SK-N-SH (cell line): ENCODE measurements around the gene CEP290. TPM values are rescaled to one million over a fixed set of nuclear protein-coding genes. Genes with fewer than 3 reads are reported as not detected.
A peak's percentile ranks its signal among the peaks of the same experiment; 100 is the strongest.

ENCODE experiments used
- CTCF ChIA-PET: fragments of 300-600, 350-600 bp; formaldehyde crosslinking; extraction: SDS; loops from one replicate; lab custom pipeline; 2021; lab: Yijun Ruan, JAX
- POLR2A ChIA-PET: fragments of 350-600 bp; sonication (Branson Sonifier 250); formaldehyde crosslinking; extraction: SDS; loops from one replicate; lab custom pipeline; 2020; ENCODE audit warnings: antibody characterized with exemption, inconsistent platforms; lab: Yijun Ruan, JAX
- DNase-seq: peaks from one replicate; pipeline ENCODE4 v3.0.0; 2012
- H2AFZ ChIP-seq: fragments of 200-600 bp; sonication (generic); 2 replicates; pipeline ENCODE4 v1.8.1; 2016; ENCODE audit warnings: antibody characterized with exemption, mild to moderate bottlenecking, low read depth
- H3F3A ChIP-seq: fragments of 200-600 bp; sonication (generic); replicated peaks from 2 replicates; pipeline ENCODE3; 2016; ENCODE audit warnings: antibody characterized with exemption, mild to moderate bottlenecking; ENCODE audit not compliant: insufficient read depth
- H3K27ac ChIP-seq, 2 experiments: fragments of 200-500 bp in 1 of 2; fragments of 200-600 bp in 1 of 2; sonication (Bioruptor generic) in 1 of 2; sonication (generic), shearing (Covaris generic) in 1 of 2; 2 replicates each; pipeline versions ENCODE4 v1.5.1 to v1.6.1; 2014 to 2016; ENCODE audit warnings: low read depth in 2 of 2, inconsistent platforms in 1 of 2, low read length in 1 of 2, mild to moderate bottlenecking in 1 of 2, mixed read lengths in 1 of 2
- H3K27me3 ChIP-seq: fragments of 200-600 bp; sonication (generic), shearing (Covaris generic); 2 replicates; pipeline ENCODE4 v1.6.1; 2016; ENCODE audit warnings: mixed run types; ENCODE audit not compliant: insufficient read depth
- H3K36me3 ChIP-seq, 2 experiments: fragments of 200-500 bp in 1 of 2; fragments of 200-600 bp in 1 of 2; sonication (Bioruptor generic) in 1 of 2; sonication (generic) in 1 of 2; replicated peaks in 1 of 2; 2 replicates each; pipeline versions ENCODE3 to v1.5.1; 2014 to 2016; ENCODE audit warnings: low read length in 1 of 2, mild to moderate bottlenecking in 1 of 2; ENCODE audit not compliant: insufficient read depth in 2 of 2, control insufficient read depth in 1 of 2
- H3K4me1 ChIP-seq, 2 experiments: fragments of 200-500 bp in 1 of 2; fragments of 200-600 bp in 1 of 2; sonication (Bioruptor generic) in 1 of 2; sonication (generic), shearing (Covaris generic) in 1 of 2; 2 replicates each; pipeline versions ENCODE4 v1.5.1 to v1.6.1; 2014 to 2016; ENCODE audit warnings: low read depth in 1 of 2, low read length in 1 of 2, mixed run types in 1 of 2; ENCODE audit not compliant: insufficient read depth in 2 of 2, control insufficient read depth in 1 of 2
- H3K4me2 ChIP-seq: fragments of 200-600 bp; sonication (generic), shearing (Covaris generic); 2 replicates; pipeline ENCODE4 v1.6.1; 2017; ENCODE audit warnings: mixed run types
- H3K4me3 ChIP-seq, 2 experiments: fragments of 200-500 bp in 1 of 2; fragments of 200-600 bp in 1 of 2; sonication (Bioruptor generic) in 1 of 2; sonication (generic), shearing (Covaris generic) in 1 of 2; 2 replicates each; pipeline versions ENCODE4 v1.5.1 to v1.8.1; 2014 to 2016; ENCODE audit warnings: low read depth in 2 of 2, inconsistent platforms in 1 of 2, low read length in 1 of 2, mild to moderate bottlenecking in 1 of 2, mixed read lengths in 1 of 2, moderate library complexity in 1 of 2
- H3K79me2 ChIP-seq: fragments of 200-600 bp; sonication (generic); 2 replicates; pipeline ENCODE4 v1.8.1; 2017; ENCODE audit warnings: mild to moderate bottlenecking; ENCODE audit not compliant: insufficient read depth
- H3K9ac ChIP-seq: fragments of 200-600 bp; sonication (generic); 2 replicates; pipeline ENCODE4 v1.6.1; 2017; ENCODE audit warnings: mixed run types
- H3K9me2 ChIP-seq: fragments of 200-600 bp; sonication (generic); 2 replicates; pipeline ENCODE4 v1.6.1; 2017; ENCODE audit warnings: mixed run types
- H3K9me3 ChIP-seq: fragments of 200-600 bp; sonication (generic); 2 replicates; pipeline ENCODE4 v1.6.1; 2017; ENCODE audit warnings: mixed run types, mild to moderate bottlenecking, moderate library complexity
- H4K20me1 ChIP-seq: fragments of 200-600 bp; sonication (generic); 2 replicates; pipeline ENCODE4 v1.6.1; 2017; ENCODE audit warnings: mild to moderate bottlenecking, mixed run types; ENCODE audit not compliant: insufficient read depth
- CHD2 ChIP-seq: fragments of 150-350 bp; IDR thresholded peaks from 2 replicates; pipeline ENCODE4 v1.6.1; 2018; ENCODE audit warnings: low read length; ENCODE audit not compliant: partially characterized antibody
- FOSL2 ChIP-seq: IDR thresholded peaks from 2 replicates; pipeline ENCODE4 v1.4.0; 2012; ENCODE audit warnings: low read depth, mild to moderate bottlenecking, moderate library complexity, borderline replicate concordance
- JUND ChIP-seq: IDR thresholded peaks from 2 replicates; pipeline ENCODE4 v1.4.0; 2012
- MEF2A ChIP-seq: IDR thresholded peaks from 2 replicates; pipeline ENCODE4 v1.4.0; 2012; ENCODE audit warnings: low read depth, borderline replicate concordance
- MXI1 ChIP-seq: IDR thresholded peaks from 2 replicates; pipeline ENCODE4 v1.6.1; 2012; ENCODE audit warnings: mild to moderate bottlenecking, low read depth, low read length, improper control_type of control experiment
- RAD21 ChIP-seq: IDR thresholded peaks from 2 replicates; pipeline ENCODE4 v1.6.1; 2012; ENCODE audit warnings: mild to moderate bottlenecking, low read length
- SIN3A ChIP-seq: IDR thresholded peaks from 2 replicates; pipeline ENCODE4 v1.6.1; 2012; ENCODE audit warnings: low read depth, mild to moderate bottlenecking, low read length, moderate library complexity, borderline replicate concordance
- SMC3 ChIP-seq: IDR thresholded peaks from 2 replicates; pipeline ENCODE4 v1.6.1; 2012; ENCODE audit warnings: low read depth, low read length, improper control_type of control experiment
- TCF12 ChIP-seq: IDR thresholded peaks from 2 replicates; pipeline ENCODE4 v1.4.0; 2012
- TEAD4 ChIP-seq: IDR thresholded peaks from 2 replicates; pipeline ENCODE4 v1.4.0; 2012; ENCODE audit warnings: mild to moderate bottlenecking, borderline replicate concordance; ENCODE audit not compliant: insufficient read depth
- WGBS: methylation state at CpG from one replicate; pipeline ENCODE4 v1.1.6; 2017; ENCODE audit warnings: low lambda C conversion rate; 5-methylcytosine and 5-hydroxymethylcytosine counted together
- polyA plus RNA-seq, 3 experiments: library from polyadenylated mRNA; depleted of rRNA; stranded (reverse); fragments of >200 nt; gene quantifications; 2 replicates each; pipeline ENCODE4 v1.2.3, GENCODE V29; 2012
- TF ChIP-seq, protein P1 (sequence below): fragments of 150-350 bp; IDR thresholded peaks from 2 replicates; pipeline ENCODE4 v1.6.1; 2016; ENCODE audit warnings: mild to moderate bottlenecking, low read depth, low read length
- TF ChIP-seq, protein P2 (sequence below): fragments of 200-600 bp; sonication (generic); IDR thresholded peaks from 2 replicates; pipeline ENCODE4 v1.6.1; 2017; ENCODE audit warnings: antibody characterized with exemption, mild to moderate bottlenecking, moderate library complexity
- TF ChIP-seq, protein P3 (sequence below): IDR thresholded peaks from 2 replicates; pipeline ENCODE4 v1.4.0; 2012; ENCODE audit warnings: low read depth, borderline replicate concordance

CEP290 gene
- polyA plus RNA-seq, 1 of the 3 experiments (the other 2 are of a cell fraction) = 8.9 TPM

DNA sequence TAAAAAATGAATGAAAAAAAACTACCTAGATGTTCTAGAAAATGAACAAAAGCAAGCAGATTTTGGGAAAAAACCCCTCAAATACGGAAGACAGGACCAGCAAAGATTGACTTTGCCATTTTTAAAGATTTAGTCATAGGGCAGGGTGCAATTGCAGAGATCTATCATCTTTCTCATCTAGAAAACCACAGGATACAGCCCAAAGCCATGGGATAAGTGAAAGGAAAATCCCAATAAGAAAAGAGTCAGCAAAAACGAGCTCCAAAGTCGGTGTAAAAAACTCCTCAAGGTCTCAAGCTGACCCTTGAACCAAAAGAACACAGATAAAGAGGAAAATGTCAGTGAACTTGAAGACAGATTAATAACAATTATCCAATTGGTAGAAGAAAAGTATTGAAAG is 28.0 kb downstream of the CEP290 start:
- Histone ChIP-seq H3K27ac (peak overlapping the region in 1 of 2 experiments; percentile 60; a peak in 2 of 4 replicates), H3K9ac (no peak overlapping the region)
- CTCF ChIA-PET = no interaction called here
- TF ChIP-seq FOSL2 = peak; percentile 20; the same call in 1 of the 2 replicates
- TF ChIP-seq, protein P1, sequence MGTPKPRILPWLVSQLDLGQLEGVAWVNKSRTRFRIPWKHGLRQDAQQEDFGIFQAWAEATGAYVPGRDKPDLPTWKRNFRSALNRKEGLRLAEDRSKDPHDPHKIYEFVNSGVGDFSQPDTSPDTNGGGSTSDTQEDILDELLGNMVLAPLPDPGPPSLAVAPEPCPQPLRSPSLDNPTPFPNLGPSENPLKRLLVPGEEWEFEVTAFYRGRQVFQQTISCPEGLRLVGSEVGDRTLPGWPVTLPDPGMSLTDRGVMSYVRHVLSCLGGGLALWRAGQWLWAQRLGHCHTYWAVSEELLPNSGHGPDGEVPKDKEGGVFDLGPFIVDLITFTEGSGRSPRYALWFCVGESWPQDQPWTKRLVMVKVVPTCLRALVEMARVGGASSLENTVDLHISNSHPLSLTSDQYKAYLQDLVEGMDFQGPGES = no peak
- TF ChIP-seq, all 33 proteins: peak for 1
- H3K79me2 ChIP-seq = no peaks in the 10 kb centered on the region
- no peak overlapping the region for H3K4me2 ChIP-seq
- H3K9me3 ChIP-seq = no peaks in the 10 kb centered on the region
- no peaks in the 10 kb centered on the region for H3K9me2 ChIP-seq
- DNase-seq = no peak
- no peaks in the 10 kb centered on the region for H3K27me3 ChIP-seq
- no peaks in the 10 kb centered on the region; a peak in 1 of 4 replicates for H3K4me1 ChIP-seq
- no peak overlapping the region for H2AFZ ChIP-seq
- peaks cover 53 to 80% of the 10 kb centered on the region in 2 experiments for H3K36me3 ChIP-seq
- POLR2A ChIA-PET = no interaction called here
- no peaks in the 10 kb centered on the region for H3F3A ChIP-seq
- H4K20me1 ChIP-seq = no peaks in the 10 kb centered on the region
- 46% methylated on average over 3 of the region's 3 CpGs for WGBS
- no peak overlapping the region for H3K4me3 ChIP-seq

DNA sequence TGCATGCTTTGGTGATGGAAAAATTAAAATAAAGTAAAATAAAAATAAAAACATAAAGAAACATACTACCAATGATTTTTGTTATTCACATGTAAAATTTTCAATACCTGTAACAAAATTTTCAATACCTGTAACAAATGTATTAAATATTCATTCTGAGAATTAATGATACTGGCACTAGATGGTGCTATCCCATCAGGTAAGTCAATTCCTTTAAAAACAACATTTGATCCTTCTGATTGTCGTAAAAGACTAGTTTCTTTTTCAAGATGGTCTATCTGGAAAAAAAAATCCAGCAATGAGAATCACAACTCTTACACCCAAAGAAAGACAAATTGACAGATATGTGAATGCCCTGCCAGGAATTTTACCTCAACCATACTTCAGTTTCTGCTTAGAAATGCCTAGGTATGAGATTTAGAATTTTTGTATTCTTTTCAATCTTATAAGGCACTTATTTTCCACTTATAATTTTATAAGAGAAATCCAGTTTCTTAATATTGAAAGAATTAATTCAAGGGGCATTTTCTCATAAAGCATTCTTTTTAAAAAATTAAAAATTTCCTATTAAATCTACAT is 30.7 kb downstream of the CEP290 start:
- H3K4me1 ChIP-seq = no peaks in the 10 kb centered on the region; a peak in 1 of 4 replicates
- H3K36me3 ChIP-seq = peaks cover 55 to 82% of the 10 kb centered on the region in 2 experiments
- no peak overlapping the region for H3K27ac ChIP-seq
- TF ChIP-seq, protein P2, sequence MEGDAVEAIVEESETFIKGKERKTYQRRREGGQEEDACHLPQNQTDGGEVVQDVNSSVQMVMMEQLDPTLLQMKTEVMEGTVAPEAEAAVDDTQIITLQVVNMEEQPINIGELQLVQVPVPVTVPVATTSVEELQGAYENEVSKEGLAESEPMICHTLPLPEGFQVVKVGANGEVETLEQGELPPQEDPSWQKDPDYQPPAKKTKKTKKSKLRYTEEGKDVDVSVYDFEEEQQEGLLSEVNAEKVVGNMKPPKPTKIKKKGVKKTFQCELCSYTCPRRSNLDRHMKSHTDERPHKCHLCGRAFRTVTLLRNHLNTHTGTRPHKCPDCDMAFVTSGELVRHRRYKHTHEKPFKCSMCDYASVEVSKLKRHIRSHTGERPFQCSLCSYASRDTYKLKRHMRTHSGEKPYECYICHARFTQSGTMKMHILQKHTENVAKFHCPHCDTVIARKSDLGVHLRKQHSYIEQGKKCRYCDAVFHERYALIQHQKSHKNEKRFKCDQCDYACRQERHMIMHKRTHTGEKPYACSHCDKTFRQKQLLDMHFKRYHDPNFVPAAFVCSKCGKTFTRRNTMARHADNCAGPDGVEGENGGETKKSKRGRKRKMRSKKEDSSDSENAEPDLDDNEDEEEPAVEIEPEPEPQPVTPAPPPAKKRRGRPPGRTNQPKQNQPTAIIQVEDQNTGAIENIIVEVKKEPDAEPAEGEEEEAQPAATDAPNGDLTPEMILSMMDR = peak; percentile 68
- TF ChIP-seq RAD21 (peak; percentile 72), SMC3 (peak; percentile 22; the same call in 1 of the 2 replicates), TEAD4 (no peak)
- CTCF ChIA-PET = interaction anchor here (0.6 to 2.1 kb wide), 7 partner anchors 10 to 1419 kb away, joined by 3 to 11 read pairs (median 3); no protein-coding TSS in a partner anchor
- H3K9ac ChIP-seq = peak overlapping the region; percentile 50; the same call in 1 of the 2 replicates
- peak overlapping the region; percentile 91 for H2AFZ ChIP-seq
- no peaks in the 10 kb centered on the region for H3K79me2 ChIP-seq
- DNase-seq = peak; percentile 25
- H3K4me2 ChIP-seq = no peak overlapping the region
- H3K9me2 ChIP-seq = no peaks in the 10 kb centered on the region
- no peaks in the 10 kb centered on the region for H3K27me3 ChIP-seq
- WGBS = 54% methylated on average over 1 of the region's 1 CpG
- no peaks in the 10 kb centered on the region for H4K20me1 ChIP-seq
- peak overlapping the region in 1 of 2 experiments; percentile 36; a peak in 2 of 4 replicates for H3K4me3 ChIP-seq
- POLR2A ChIA-PET = no interaction called here
- H3F3A ChIP-seq = no peaks in the 10 kb centered on the region
- H3K9me3 ChIP-seq = no peaks in the 10 kb centered on the region

DNA sequence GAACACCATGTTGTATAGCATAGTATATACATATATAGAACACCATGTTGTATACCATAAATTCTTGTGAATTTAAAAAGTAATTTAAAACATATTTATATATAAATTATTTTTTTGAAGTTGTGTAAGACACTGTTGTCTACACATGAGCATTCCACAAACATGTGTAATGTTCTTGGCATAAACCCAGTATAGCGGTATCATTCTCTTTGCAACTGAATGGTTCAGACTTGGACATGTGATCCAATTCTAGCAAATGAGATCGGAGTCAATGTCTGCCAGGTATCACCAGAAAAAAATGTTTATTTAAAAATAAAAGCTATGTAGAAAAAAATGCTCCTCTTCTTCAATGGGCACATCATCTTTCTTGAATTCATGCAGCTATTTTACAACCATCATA is 33.9 kb downstream of the CEP290 start:
- Histone ChIP-seq H3K79me2 (no peaks in the 10 kb centered on the region), H2AFZ (no peak overlapping the region), H4K20me1 (no peaks in the 10 kb centered on the region), H3K4me2 (no peak overlapping the region), H3K4me3 (no peak overlapping the region), H3K4me1 (no peaks in the 10 kb centered on the region; a peak in 1 of 4 replicates), H3K9me3 (no peaks in the 10 kb centered on the region), H3K27ac (no peak overlapping the region), H3K9me2 (no peaks in the 10 kb centered on the region), H3F3A (no peaks in the 10 kb centered on the region), H3K9ac (no peak overlapping the region), H3K27me3 (no peaks in the 10 kb centered on the region), H3K36me3 (peaks cover 64 to 77% of the 10 kb centered on the region in 2 experiments)
- no peak for DNase-seq
- WGBS = 87% methylated on average over 2 of the region's 2 CpGs
- ChIA-PET CTCF (interaction anchor here (0.9 kb wide), 2 partner anchors 886 to 909 kb away, joined by 3 read pairs; no protein-coding TSS in a partner anchor), POLR2A (no interaction called here)
- TF ChIP-seq JUND (no peak), TCF12 (no peak), MEF2A (no peak), SIN3A (no peak), MXI1 (no peak), CHD2 (no peak)
- TF ChIP-seq, protein P1 = no peak
- TF ChIP-seq, protein P3, sequence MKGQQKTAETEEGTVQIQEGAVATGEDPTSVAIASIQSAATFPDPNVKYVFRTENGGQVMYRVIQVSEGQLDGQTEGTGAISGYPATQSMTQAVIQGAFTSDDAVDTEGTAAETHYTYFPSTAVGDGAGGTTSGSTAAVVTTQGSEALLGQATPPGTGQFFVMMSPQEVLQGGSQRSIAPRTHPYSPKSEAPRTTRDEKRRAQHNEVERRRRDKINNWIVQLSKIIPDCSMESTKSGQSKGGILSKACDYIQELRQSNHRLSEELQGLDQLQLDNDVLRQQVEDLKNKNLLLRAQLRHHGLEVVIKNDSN = no peak
- TF ChIP-seq, protein P2 = no peak
